Measurements from ENCODE around the gene BRICD5.

Gene BRICD5

DNA sequence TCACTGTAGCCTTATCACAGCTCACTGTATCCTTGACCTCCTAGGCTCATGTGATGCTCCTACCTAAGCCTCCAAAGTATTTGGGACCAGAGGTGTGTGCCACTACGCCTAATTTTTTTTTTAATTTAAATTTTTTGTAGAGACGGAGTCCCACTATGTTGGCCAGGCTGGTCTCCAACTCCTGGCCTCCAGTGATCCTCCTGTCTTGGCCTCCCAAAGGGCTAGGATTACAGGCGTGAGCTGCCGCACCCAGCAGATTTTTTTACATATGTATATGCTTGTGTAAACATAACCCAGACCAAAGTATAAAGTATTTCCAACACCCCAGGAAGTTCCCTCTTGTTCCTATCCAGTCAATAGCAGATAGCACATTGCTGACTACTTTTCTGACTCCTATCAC, 5.7 kb upstream of the BRICD5 start:
- H3K4me3 ChIP-seq (ENCODE audit: low read depth, low read length): no peak overlapping the region
- no peak for DNase-seq (ENCODE audit: low read depth, low spot score)
- TF ChIP-seq, protein P1, sequence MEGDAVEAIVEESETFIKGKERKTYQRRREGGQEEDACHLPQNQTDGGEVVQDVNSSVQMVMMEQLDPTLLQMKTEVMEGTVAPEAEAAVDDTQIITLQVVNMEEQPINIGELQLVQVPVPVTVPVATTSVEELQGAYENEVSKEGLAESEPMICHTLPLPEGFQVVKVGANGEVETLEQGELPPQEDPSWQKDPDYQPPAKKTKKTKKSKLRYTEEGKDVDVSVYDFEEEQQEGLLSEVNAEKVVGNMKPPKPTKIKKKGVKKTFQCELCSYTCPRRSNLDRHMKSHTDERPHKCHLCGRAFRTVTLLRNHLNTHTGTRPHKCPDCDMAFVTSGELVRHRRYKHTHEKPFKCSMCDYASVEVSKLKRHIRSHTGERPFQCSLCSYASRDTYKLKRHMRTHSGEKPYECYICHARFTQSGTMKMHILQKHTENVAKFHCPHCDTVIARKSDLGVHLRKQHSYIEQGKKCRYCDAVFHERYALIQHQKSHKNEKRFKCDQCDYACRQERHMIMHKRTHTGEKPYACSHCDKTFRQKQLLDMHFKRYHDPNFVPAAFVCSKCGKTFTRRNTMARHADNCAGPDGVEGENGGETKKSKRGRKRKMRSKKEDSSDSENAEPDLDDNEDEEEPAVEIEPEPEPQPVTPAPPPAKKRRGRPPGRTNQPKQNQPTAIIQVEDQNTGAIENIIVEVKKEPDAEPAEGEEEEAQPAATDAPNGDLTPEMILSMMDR (IDR thresholded peaks at IDR 0.05; ENCODE audit: low read depth, low read length): no peak
- in situ Hi-C loops (cut with HindIII; ENCODE audit: low sequenced_read_pairs): no loop called here

DNA sequence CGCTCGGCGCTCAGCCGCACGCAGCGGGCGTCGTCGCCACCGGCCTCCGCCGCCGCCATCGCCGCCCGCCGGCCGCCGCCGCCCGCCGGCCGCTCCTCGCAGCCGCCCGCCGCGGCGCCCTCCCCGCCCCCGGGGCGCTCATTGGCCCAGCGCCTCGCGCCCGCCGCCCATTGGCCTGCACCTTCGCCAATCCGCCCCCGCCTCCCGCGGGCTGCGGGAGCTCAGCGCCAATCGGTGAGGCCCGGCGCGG, 4.0 kb upstream of the BRICD5 start, which contains the start of gene PGP:
Gene PGP (minus strand): TSS at position 122 of the 250 bp plus-strand sequence. CDS start 63 bp downstream, at position 59.
- TF ChIP-seq, protein P1 (IDR thresholded peaks at IDR 0.05; ENCODE audit: low read depth, low read length): no peak
- peak within 1 kb of the TSS; percentile 71 for H3K4me3 ChIP-seq (ENCODE audit: low read depth, low read length)
- no peak for DNase-seq (ENCODE audit: low read depth, low spot score)
- in situ Hi-C loops (cut with HindIII; ENCODE audit: low sequenced_read_pairs): no loop called here

DNA sequence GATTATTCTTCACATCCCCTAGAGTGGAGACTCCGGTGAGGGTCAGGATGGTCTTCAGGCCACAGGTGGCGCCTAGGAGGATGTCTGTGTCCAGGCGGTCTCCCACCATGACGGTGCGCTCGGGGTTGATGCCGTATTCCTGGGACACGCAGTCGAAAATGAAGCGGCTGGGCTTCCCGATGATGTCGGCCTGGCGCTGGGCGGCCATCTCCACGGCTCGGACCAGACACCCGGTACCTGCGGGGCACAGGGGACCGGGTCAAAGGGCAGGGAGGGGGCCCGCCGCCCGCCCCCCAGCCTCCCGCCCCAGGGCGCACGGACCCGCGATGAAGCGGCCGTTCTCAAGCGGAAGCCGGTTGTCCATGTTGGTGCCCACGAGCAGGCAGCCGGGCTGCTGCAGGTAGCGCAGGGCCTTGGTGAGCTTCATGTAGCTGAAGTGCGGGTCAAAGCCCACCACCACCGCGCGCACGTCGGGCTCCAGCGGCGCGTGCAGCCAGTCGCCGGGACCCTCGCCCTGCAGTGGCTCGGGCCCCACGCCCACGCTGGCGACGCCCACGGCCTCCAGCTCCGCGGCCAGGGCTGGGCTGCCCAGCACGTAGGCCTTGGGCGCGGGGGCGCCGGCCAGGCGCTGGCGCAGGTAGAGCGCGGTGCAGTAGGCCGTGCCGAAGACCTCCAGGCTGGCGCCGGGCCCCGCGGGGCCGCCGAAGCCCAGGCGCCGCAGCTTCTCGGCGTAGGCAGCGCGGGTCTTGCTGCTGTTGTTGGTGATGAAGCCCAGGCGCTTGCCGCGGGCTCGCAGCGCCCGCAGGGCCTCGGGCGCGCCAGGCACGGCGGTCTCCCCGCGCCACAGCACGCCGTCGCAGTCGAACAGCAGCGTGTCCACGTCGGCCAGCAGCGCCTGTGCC, 3.4 kb upstream of the BRICD5 start:
- in situ Hi-C loops (cut with HindIII; ENCODE audit: low sequenced_read_pairs): no loop called here
- TF ChIP-seq, protein P1 (IDR thresholded peaks at IDR 0.05; ENCODE audit: low read depth, low read length): no peak
- no peak for DNase-seq (ENCODE audit: low read depth, low spot score)
- H3K4me3 ChIP-seq (ENCODE audit: low read depth, low read length): peak overlapping the region; percentile 54

DNA sequence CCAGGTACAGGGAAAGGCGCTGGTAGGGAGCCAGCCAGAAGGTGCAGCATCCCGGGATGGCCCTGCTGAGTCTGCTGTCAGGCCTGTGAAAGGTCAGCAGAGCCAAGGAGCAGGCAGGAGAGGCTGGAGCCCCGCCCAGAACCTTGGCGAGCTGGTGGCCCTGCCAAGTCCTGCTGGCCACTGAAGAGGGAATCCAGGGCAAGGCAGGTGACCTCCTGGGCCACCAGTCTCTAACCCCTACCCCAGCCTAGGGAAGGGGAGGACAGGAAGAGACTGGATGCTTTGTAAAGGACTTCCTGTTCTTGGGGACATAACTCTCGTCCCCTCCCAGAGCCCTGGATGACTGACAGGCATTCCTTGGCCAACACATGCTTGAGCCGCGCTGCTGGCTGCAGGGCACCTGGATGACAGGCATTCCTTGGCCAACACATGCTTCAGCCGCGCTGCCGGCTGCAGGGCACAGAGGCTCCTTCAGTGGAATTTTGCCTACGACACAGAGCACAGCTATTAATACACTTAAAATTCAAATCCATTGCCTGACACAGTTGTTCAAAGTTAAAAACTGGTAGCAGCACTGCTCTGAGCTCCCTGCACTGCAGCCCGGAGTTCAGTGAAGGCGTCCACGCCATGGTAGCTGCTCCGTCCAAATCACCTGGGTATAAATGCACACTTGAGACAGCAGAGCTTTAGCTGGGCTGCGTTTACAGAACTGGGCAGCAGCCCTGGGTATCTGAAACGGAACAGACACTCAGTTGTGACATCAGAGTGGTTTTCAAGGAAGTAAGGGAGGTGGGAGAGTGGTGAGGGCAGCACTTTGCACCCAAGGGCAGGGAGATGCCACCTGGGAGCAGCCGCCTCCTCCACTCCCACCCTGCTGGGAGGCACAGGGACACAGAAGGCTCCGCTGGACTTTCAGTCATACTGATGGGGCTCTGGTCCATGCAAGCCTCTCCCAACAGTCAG, 2.0 kb upstream of the BRICD5 start:
- in situ Hi-C loops (cut with HindIII; ENCODE audit: low sequenced_read_pairs): no loop called here
- TF ChIP-seq, protein P1 (IDR thresholded peaks at IDR 0.05; ENCODE audit: low read depth, low read length): no peak
- H3K4me3 ChIP-seq (ENCODE audit: low read depth, low read length): peak overlapping the region; percentile 54
- no peak for DNase-seq (ENCODE audit: low read depth, low spot score)

DNA sequence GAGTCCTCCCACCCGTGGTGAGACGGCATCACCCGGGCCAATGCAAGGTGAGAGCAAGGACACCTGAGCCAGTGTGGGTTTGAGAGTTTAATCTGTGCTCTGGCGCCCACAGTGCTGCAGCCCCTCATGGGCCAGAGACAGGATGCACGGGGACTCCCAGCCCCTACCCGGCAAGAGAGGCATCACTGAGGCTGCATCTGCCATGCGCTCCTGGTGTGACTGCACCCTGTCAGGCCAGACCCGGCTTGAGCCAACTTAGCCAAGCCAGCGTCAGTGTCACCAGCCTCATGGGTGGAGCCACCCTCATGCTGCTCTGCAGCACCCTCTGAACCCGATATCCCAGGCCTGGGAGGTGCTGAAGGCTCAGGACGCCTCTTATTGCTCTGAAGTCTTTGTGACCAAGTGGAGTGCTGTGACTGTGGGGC, 1.3 kb upstream of the BRICD5 start:
- H3K4me3 ChIP-seq (ENCODE audit: low read depth, low read length): no peak overlapping the region
- TF ChIP-seq, protein P1 (IDR thresholded peaks at IDR 0.05; ENCODE audit: low read depth, low read length): no peak
- no peak for DNase-seq (ENCODE audit: low read depth, low spot score)
- in situ Hi-C loops (cut with HindIII; ENCODE audit: low sequenced_read_pairs): no loop called here

DNA sequence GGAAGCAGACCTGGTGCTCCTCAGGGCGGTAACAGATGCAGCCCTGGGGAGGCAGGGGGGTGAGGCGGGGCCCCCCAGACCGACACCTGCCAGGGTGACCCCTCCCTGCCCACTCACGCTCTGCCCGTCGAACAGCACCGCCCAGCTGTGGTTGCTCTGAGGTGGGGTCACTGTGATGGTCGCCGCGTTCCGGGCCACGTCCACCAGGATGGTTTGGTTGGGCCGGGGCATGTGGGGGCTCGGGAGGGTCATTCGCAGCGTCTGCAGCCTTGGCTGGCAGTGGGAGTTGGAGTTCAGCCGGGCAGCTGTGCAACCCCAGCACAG, 692 bp downstream of the BRICD5 start:
- no peak overlapping the region for H3K4me3 ChIP-seq (ENCODE audit: low read depth, low read length)
- in situ Hi-C loops (cut with HindIII; ENCODE audit: low sequenced_read_pairs): no loop called here
- TF ChIP-seq, protein P1 (IDR thresholded peaks at IDR 0.05; ENCODE audit: low read depth, low read length): no peak
- no peak for DNase-seq (ENCODE audit: low read depth, low spot score)

Data from astrocyte of the spinal cord (primary cell).